Gastrocnemius medialis (tissue), 4 donors: ENCODE data around the gene NPTN.

Experiments used
- CTCF ChIP-seq, 5 experiments: fragments of 450-650 bp in 3 of 5; fragments of 200-600 bp in 2 of 5; sonication (generic) in 2 of 5; IDR thresholded peaks in 4 of 5; conservative IDR thresholded peaks in 1 of 5; 1 replicate in 4 of 5; 2 replicates in 1 of 5; pipeline ENCODE4 v1.5.1; 2016 to 2019; ENCODE audit warnings: antibody characterized with exemption in 5 of 5, mild to moderate bottlenecking in 3 of 5, moderate library complexity in 3 of 5
- POLR2A ChIP-seq, 2 donors: fragments of 450-650 bp; IDR thresholded peaks; one replicate each; pipeline ENCODE4 v1.6.1; 2017; ENCODE audit warnings: antibody characterized with exemption in 2 of 2, mild to moderate bottlenecking in 2 of 2, moderate library complexity in 2 of 2

- no peak for TF ChIP-seq CTCF (IDR thresholded peaks at IDR 0.05 in 4 of 5, conservative IDR thresholded peaks at IDR 0.05 in 1 of 5)
- TF ChIP-seq POLR2A (IDR thresholded peaks at IDR 0.05), result no peak
These were observed 43.4 kb downstream of the NPTN start for GRCh38 chr15:73589766-73590165.
